Natural killer cell (primary cell): ENCODE data around the gene CRADD. TPM values are rescaled to one million over a fixed set of nuclear protein-coding genes. Genes with fewer than 3 reads are reported as not detected.
A peak's percentile ranks its signal among the peaks of the same experiment; 100 is the strongest.

Experiments
- ATAC-seq, 3 donors: fragments of 150-1000 bp in 2 of 3; fragments of 200-7000 bp in 1 of 3; cut with Tn5 transposase; 1 replicate in 1 of 3; 2 replicates in 2 of 3; pipeline ENCODE4 v1.10.0; 2021; ENCODE audit warnings: mild to moderate bottlenecking in 2 of 3, moderate library complexity in 2 of 3
- DNase-seq, 2 donors: peaks; one replicate each; pipeline versions ENCODE4 v3.0.0 to v3.0.0-alpha.2; 2013 to 2021; ENCODE audit warnings: mixed read lengths in 1 of 2
- H3K27ac ChIP-seq: one replicate; pipeline ENCODE4 v1.5.1; 2013; ENCODE audit warnings: mild to moderate bottlenecking, low read length
- H3K27me3 ChIP-seq: one replicate; pipeline ENCODE4 v1.6.1; 2013; ENCODE audit warnings: low read length; ENCODE audit not compliant: control insufficient read depth, insufficient read depth
- H3K36me3 ChIP-seq: one replicate; pipeline ENCODE4 v1.6.1; 2013; ENCODE audit warnings: low read length; ENCODE audit not compliant: control insufficient read depth, insufficient read depth
- H3K4me1 ChIP-seq: one replicate; pipeline ENCODE4 v1.6.1; 2013; ENCODE audit warnings: low read length; ENCODE audit not compliant: control insufficient read depth, insufficient read depth
- H3K4me3 ChIP-seq: one replicate; pipeline ENCODE4 v1.5.1; 2013; ENCODE audit warnings: low read length
- H3K9me3 ChIP-seq: one replicate; pipeline ENCODE4 v1.6.1; 2013; ENCODE audit warnings: low read length; ENCODE audit not compliant: control insufficient read depth, insufficient read depth
- H3K27ac Mint-ChIP-seq, 2 donors: one replicate each; pipeline ENCODE4 v1.8.0; 2022; ENCODE audit warnings: mild to moderate bottlenecking in 2 of 2, mixed read lengths in 2 of 2, moderate library complexity in 1 of 2
- H3K27me3 Mint-ChIP-seq, 2 donors: one replicate each; pipeline ENCODE4 v1.8.0; 2022; ENCODE audit warnings: low read depth in 2 of 2, mixed read lengths in 2 of 2
- H3K36me3 Mint-ChIP-seq: one replicate; pipeline ENCODE4 v1.8.0; 2022; ENCODE audit warnings: mixed read lengths
- H3K4me1 Mint-ChIP-seq, 2 donors: one replicate each; pipeline ENCODE4 v1.8.0; 2022; ENCODE audit warnings: mixed read lengths in 2 of 2
- H3K4me3 Mint-ChIP-seq: one replicate; pipeline ENCODE4 v1.8.0; 2022; ENCODE audit warnings: mild to moderate bottlenecking, moderate library complexity, mixed read lengths
- H3K9me3 Mint-ChIP-seq, 2 donors: one replicate each; pipeline ENCODE4 v1.8.0; 2022; ENCODE audit warnings: mixed read lengths in 2 of 2
- WGBS: methylation state at CpG from one replicate; pipeline ENCODE4 v1.1.7; 2013; ENCODE audit warnings: missing lambda C conversion rate; ENCODE audit not compliant: insufficient coverage; 5-methylcytosine and 5-hydroxymethylcytosine counted together
- intact Hi-C: fragments of 100-400 bp; cut with micrococcal nuclease; formaldehyde crosslinking; loops from one replicate; pipeline ENCODE4 v1.14.2; 2022
- total RNA-seq, 4 donors: library from RNA; stranded (reverse); fragments of 120-200 nt in 1 of 4; gene quantifications; one replicate each; pipeline versions ENCODE4 v1.2.3 to v1.2.4, GENCODE V29; 2013 to 2022
- TF ChIP-seq, protein P1 (sequence below): fragments of 200-600 bp; IDR thresholded peaks from one replicate; pipeline ENCODE4 v1.8.0; 2022; ENCODE audit warnings: antibody characterized with exemption

Gene CRADD
- total RNA-seq, 3 donors from 2014 or later (not counting 1 experiment from before 2014, with no cell fraction given), result 19.1 to 27.5 (median 26.4) TPM

DNA sequence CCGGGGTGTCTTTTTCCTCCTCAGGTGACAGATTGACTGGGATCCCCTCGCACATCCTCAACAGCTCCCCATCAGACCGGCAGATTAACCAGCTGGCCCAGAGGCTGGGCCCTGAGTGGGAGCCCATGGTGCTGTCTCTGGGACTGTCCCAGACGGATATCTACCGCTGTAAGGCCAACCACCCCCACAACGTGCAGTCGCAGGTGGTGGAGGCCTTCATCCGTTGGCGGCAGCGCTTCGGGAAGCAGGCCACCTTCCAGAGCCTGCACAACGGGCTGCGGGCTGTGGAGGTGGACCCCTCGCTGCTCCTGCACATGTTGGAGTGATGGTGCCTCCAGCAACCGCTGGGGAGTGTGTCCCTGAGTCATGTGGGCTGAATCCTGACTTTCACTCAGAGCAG is 172.8 kb downstream of the CRADD start:
- peaks cover 0 to 3% of the 10 kb centered on the region in 2 donors for H3K27me3 Mint-ChIP-seq
- ATAC-seq (no peak), DNase-seq (no peak)
- no peak overlapping the region for H3K27ac ChIP-seq
- H3K36me3 Mint-ChIP-seq, result peaks cover 7% of the 10 kb centered on the region
- peaks cover 57 to 67% of the 10 kb centered on the region in 2 donors for H3K4me1 Mint-ChIP-seq
- H3K27ac Mint-ChIP-seq, result no peak overlapping the region
- no peaks in the 10 kb centered on the region for H3K27me3 ChIP-seq
- TF ChIP-seq, protein P1, sequence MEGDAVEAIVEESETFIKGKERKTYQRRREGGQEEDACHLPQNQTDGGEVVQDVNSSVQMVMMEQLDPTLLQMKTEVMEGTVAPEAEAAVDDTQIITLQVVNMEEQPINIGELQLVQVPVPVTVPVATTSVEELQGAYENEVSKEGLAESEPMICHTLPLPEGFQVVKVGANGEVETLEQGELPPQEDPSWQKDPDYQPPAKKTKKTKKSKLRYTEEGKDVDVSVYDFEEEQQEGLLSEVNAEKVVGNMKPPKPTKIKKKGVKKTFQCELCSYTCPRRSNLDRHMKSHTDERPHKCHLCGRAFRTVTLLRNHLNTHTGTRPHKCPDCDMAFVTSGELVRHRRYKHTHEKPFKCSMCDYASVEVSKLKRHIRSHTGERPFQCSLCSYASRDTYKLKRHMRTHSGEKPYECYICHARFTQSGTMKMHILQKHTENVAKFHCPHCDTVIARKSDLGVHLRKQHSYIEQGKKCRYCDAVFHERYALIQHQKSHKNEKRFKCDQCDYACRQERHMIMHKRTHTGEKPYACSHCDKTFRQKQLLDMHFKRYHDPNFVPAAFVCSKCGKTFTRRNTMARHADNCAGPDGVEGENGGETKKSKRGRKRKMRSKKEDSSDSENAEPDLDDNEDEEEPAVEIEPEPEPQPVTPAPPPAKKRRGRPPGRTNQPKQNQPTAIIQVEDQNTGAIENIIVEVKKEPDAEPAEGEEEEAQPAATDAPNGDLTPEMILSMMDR, result no peak
- no peak overlapping the region for H3K4me3 Mint-ChIP-seq
- H3K36me3 ChIP-seq, result no peaks in the 10 kb centered on the region
- intact Hi-C loops, result no loop called here
- peaks cover 45% of the 10 kb centered on the region for H3K4me1 ChIP-seq
- H3K9me3 ChIP-seq, result no peaks in the 10 kb centered on the region
- 97% methylated on average over 15 of the region's 15 CpGs for WGBS
- no peak overlapping the region for H3K4me3 ChIP-seq
- no peaks in the 10 kb centered on the region for H3K9me3 Mint-ChIP-seq

- no peaks in the 10 kb centered on the region for H3K36me3 ChIP-seq
- Mint-ChIP-seq H3K36me3 (peaks cover 7% of the 10 kb centered on the region), H3K4me3 (peak overlapping the region; percentile 82), H3K9me3 (no peaks in the 10 kb centered on the region), H3K27me3 (peaks cover 0 to 3% of the 10 kb centered on the region in 2 donors), H3K4me1 (peaks cover 57 to 67% of the 10 kb centered on the region in 2 donors), H3K27ac (peak overlapping the region; percentile 88)
- peak overlapping the region; percentile 1 for H3K27ac ChIP-seq
- H3K9me3 ChIP-seq, result no peaks in the 10 kb centered on the region
- ATAC-seq (no peak), DNase-seq (no peak)
- peaks cover 49% of the 10 kb centered on the region for H3K4me1 ChIP-seq
- TF ChIP-seq, protein P1, result no peak
- H3K4me3 ChIP-seq, result no peak overlapping the region
- intact Hi-C loops, result loop anchor here (1.0 kb wide), 1 partner anchor 280 kb away; no protein-coding TSS in a partner anchor
- H3K27me3 ChIP-seq, result no peaks in the 10 kb centered on the region
- 82% methylated on average over 5 of the region's 7 CpGs for WGBS
Measured at GRCh38 chr12:93850481-93851256, 173.5 kb downstream of the CRADD start.

GRCh38 chr12:93851257-93851671 is 174.1 kb downstream of the CRADD start:
- Histone ChIP-seq H3K9me3 (no peaks in the 10 kb centered on the region), H3K36me3 (no peaks in the 10 kb centered on the region), H3K4me3 (no peak overlapping the region), H3K27me3 (no peaks in the 10 kb centered on the region), H3K4me1 (peaks cover 49% of the 10 kb centered on the region), H3K27ac (peak overlapping the region; percentile 1)
- ATAC-seq (peak; percentile 55 to 70 (median 65)), DNase-seq (peak; percentile 41 to 54)
- peak overlapping the region; percentile 82 for H3K4me3 Mint-ChIP-seq
- intact Hi-C loops, result loop anchor here (1.0 kb wide), 1 partner anchor 281 kb away; no protein-coding TSS in a partner anchor
- H3K27ac Mint-ChIP-seq, result peak overlapping the region; percentile 88
- TF ChIP-seq, protein P1, result no peak
- 12% methylated on average over 4 of the region's 4 CpGs for WGBS
- H3K27me3 Mint-ChIP-seq, result peaks cover 0 to 3% of the 10 kb centered on the region in 2 donors
- peaks cover 62 to 71% of the 10 kb centered on the region in 2 donors for H3K4me1 Mint-ChIP-seq
- H3K9me3 Mint-ChIP-seq, result no peaks in the 10 kb centered on the region
- peaks cover 7% of the 10 kb centered on the region for H3K36me3 Mint-ChIP-seq
